Vagina (tissue), 2 donors: ENCODE results near the gene CAPN12. TPM values are rescaled to one million over a fixed set of nuclear protein-coding genes. Genes with fewer than 3 reads are reported as not detected.

Experiments used
- DNase-seq, 2 donors: peaks; one replicate each; pipeline ENCODE4 v3.0.0-alpha.2; 2017; ENCODE audit errors: extremely low spot score in 2 of 2
- H3K27ac ChIP-seq: fragments of 200-600 bp; sonication (generic); one replicate; pipeline ENCODE4 v1.5.1; 2019
- H3K27me3 ChIP-seq: fragments of 200-600 bp; sonication (generic); one replicate; pipeline ENCODE4 v1.5.1; 2019
- H3K36me3 ChIP-seq, 2 donors: fragments of 200-600 bp; sonication (generic); one replicate each; pipeline ENCODE4 v1.5.1; 2017 to 2019
- H3K4me1 ChIP-seq: fragments of 200-600 bp; sonication (generic); one replicate; pipeline ENCODE4 v1.5.1; 2019
- H3K4me3 ChIP-seq, 2 donors: fragments of 200-600 bp; sonication (generic); 1 replicate in 1 of 2; 2 replicates in 1 of 2; pipeline ENCODE4 v1.5.1; 2016 to 2019
- H3K9me3 ChIP-seq: fragments of 200-600 bp; sonication (generic); one replicate; pipeline ENCODE4 v1.5.1; 2019
- CTCF ChIP-seq, 3 experiments: fragments of 450-650 bp in 2 of 3; fragments of 200-600 bp in 1 of 3; sonication (generic) in 1 of 3; IDR thresholded peaks; one replicate each; pipeline ENCODE4 v1.5.1; 2017 to 2019; ENCODE audit warnings: antibody characterized with exemption in 3 of 3, mild to moderate bottlenecking in 2 of 3, moderate library complexity in 2 of 3
- POLR2A ChIP-seq, 2 donors: fragments of 450-650 bp; IDR thresholded peaks; one replicate each; pipeline ENCODE4 v1.6.1; 2017; ENCODE audit warnings: antibody characterized with exemption in 2 of 2, mild to moderate bottlenecking in 2 of 2, moderate library complexity in 2 of 2
- POLR2AphosphoS5 ChIP-seq, 2 donors: sonication (generic); formaldehyde crosslinking; IDR thresholded peaks; one replicate each; pipeline ENCODE4 v1.9.0; 2017; ENCODE audit warnings: antibody characterized with exemption in 2 of 2, mild to moderate bottlenecking in 2 of 2, low read depth in 1 of 2; ENCODE audit not compliant: insufficient read depth in 1 of 2
- intact Hi-C: fragments of 100-400 bp; cut with DNase I; formaldehyde crosslinking; loops from one replicate; pipeline ENCODE4 v1.15.1; 2023
- total RNA-seq: library from RNA; depleted of rRNA; stranded (reverse); fragments of >200 nt; gene quantifications from one replicate; pipeline ENCODE4 v1.2.3, GENCODE V29; 2016

Gene CAPN12
- total RNA-seq, 1 donor from 2014 or later: 9.6 TPM

DNA sequence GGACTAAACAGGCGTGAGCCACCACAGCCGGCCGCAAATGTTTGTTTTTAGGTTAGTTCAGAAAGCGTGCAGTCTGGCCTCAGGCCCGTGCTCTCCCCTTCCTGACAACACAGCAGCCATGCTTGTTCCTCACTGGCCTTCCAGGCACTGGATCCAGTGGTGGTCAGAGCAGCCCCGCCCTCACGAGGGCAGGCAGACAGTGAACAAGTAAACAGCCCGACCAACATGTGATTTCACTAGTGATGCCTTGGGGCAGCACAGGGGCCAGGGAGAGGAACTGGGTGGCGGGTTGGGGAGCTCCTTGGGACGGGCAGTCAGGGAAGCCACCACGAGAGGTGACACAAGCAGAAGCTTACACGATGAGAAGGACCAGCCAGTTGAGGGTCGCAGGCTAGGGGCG, 40.8 kb downstream of the CAPN12 start:
- no peaks in the 10 kb centered on the region for H3K9me3 ChIP-seq
- TF ChIP-seq POLR2A (IDR thresholded peaks at IDR 0.05) (no peak), POLR2AphosphoS5 (IDR thresholded peaks at IDR 0.05; ENCODE audit: insufficient read depth in 1 of 2, low read depth in 1 of 2) (peak in 1 of 2 donors; percentile 19)
- no peak overlapping the region for H3K4me3 ChIP-seq
- no peak overlapping the region for H3K27ac ChIP-seq
- H3K27me3 ChIP-seq: no peaks in the 10 kb centered on the region
- intact Hi-C loops: loop anchor here (5.0 kb wide), 1 partner anchor 56 kb away; the partner anchor contains the start of gene ACTN4
- H3K4me1 ChIP-seq: peaks cover 53% of the 10 kb centered on the region
- peaks cover 2 to 65% of the 10 kb centered on the region in 2 donors for H3K36me3 ChIP-seq
- no peak for DNase-seq

- peaks cover 54% of the 10 kb centered on the region for H3K4me1 ChIP-seq
- H3K27me3 ChIP-seq: no peaks in the 10 kb centered on the region
- H3K4me3 ChIP-seq: no peak overlapping the region
- peak in 1 of 2 donors; percentile 30 for TF ChIP-seq POLR2AphosphoS5 (IDR thresholded peaks at IDR 0.05; ENCODE audit: insufficient read depth in 1 of 2, low read depth in 1 of 2)
- no peak for TF ChIP-seq POLR2A (IDR thresholded peaks at IDR 0.05)
- peaks cover 2 to 55% of the 10 kb centered on the region in 2 donors for H3K36me3 ChIP-seq
- no peaks in the 10 kb centered on the region for H3K9me3 ChIP-seq
- H3K27ac ChIP-seq: no peak overlapping the region
- no peak for DNase-seq
- intact Hi-C loops: loop anchor here (5.0 kb wide), 1 partner anchor 55 kb away; the partner anchor contains the start of gene ACTN4
Observed at GRCh38 chr19:38702278-38702677, 42.0 kb downstream of the CAPN12 start.

DNA sequence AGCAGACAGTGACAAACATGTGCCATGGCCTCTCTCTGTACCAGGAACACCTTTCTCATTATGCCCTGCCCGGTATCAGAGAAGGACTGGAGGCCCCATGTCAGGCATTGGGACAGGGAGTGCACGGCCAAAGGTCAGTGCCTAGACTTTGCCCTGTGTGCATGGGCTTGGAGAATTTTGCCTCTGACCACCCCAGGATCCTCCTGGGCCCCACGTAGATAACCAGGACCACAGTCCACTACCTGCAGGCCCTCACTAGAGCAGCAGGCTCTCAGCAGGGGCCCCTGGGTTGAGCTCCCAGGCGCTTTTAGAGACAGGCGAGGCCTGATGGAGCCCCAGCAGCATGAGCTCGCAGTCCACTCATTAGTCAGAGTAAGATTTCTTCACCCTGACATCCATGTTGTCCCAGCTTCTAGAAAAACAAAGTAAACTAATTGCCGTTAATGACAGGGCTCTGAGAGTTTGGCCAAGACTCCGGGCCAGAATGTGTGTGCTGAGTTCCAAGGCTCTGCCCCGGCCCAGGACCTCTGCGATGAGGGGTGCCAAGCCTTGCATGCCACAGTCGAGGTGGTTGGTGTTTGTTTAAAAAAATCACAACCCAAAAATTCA, 42.7 kb downstream of the CAPN12 start:
- peak overlapping the region; percentile 52 for H3K27ac ChIP-seq
- intact Hi-C loops: loop anchor here (5.0 kb wide), 1 partner anchor 54 kb away; the partner anchor contains the start of gene ACTN4
- no peak overlapping the region for H3K4me3 ChIP-seq
- no peaks in the 10 kb centered on the region for H3K27me3 ChIP-seq
- no peaks in the 10 kb centered on the region for H3K9me3 ChIP-seq
- TF ChIP-seq POLR2A (IDR thresholded peaks at IDR 0.05): no peak
- TF ChIP-seq CTCF (IDR thresholded peaks at IDR 0.05): no peak
- TF ChIP-seq POLR2AphosphoS5 (IDR thresholded peaks at IDR 0.05; ENCODE audit: insufficient read depth in 1 of 2, low read depth in 1 of 2): no peak
- DNase-seq: no peak
- H3K4me1 ChIP-seq: peaks cover 54% of the 10 kb centered on the region
- peaks cover 2 to 47% of the 10 kb centered on the region in 2 donors for H3K36me3 ChIP-seq

- Histone ChIP-seq H3K27me3 (no peaks in the 10 kb centered on the region), H3K36me3 (peaks cover 1 to 42% of the 10 kb centered on the region in 2 donors), H3K4me1 (peaks cover 60% of the 10 kb centered on the region), H3K9me3 (no peaks in the 10 kb centered on the region), H3K27ac (peak overlapping the region; percentile 52), H3K4me3 (no peak overlapping the region)
- no peak for DNase-seq
- no peak for TF ChIP-seq CTCF (IDR thresholded peaks at IDR 0.05)
- no peak for TF ChIP-seq POLR2AphosphoS5 (IDR thresholded peaks at IDR 0.05; ENCODE audit: insufficient read depth in 1 of 2, low read depth in 1 of 2)
- TF ChIP-seq POLR2A (IDR thresholded peaks at IDR 0.05): no peak
- intact Hi-C loops: loop anchor here (5.0 kb wide), 1 partner anchor 54 kb away; the partner anchor contains the start of gene ACTN4
Observed at GRCh38 chr19:38700902-38701454, 43.3 kb downstream of the CAPN12 start.

GRCh38 chr19:38700350-38700901, 43.8 kb downstream of the CAPN12 start:
- intact Hi-C loops: loop anchor here (5.0 kb wide), 1 partner anchor 53 kb away; the partner anchor contains the start of gene ACTN4
- H3K4me1 ChIP-seq: peaks cover 66% of the 10 kb centered on the region
- H3K27ac ChIP-seq: peak overlapping the region; percentile 52

More at GRCh38 chr19:38700350-38700901, 43.8 kb downstream of the CAPN12 start:
- Histone ChIP-seq H3K9me3 (no peaks in the 10 kb centered on the region), H3K27me3 (no peaks in the 10 kb centered on the region), H3K4me3 (no peak overlapping the region), H3K36me3 (peaks cover 0 to 36% of the 10 kb centered on the region in 2 donors)
- DNase-seq: no peak
- no peak for TF ChIP-seq POLR2A (IDR thresholded peaks at IDR 0.05)
- no peak for TF ChIP-seq CTCF (IDR thresholded peaks at IDR 0.05)
- TF ChIP-seq POLR2AphosphoS5 (IDR thresholded peaks at IDR 0.05; ENCODE audit: insufficient read depth in 1 of 2, low read depth in 1 of 2): no peak
